Endothelial cell of umbilical vein (primary cell): ENCODE data around the gene RRH.

ENCODE experiments used
- EZH2 ChIP-seq: IDR thresholded peaks from 2 replicates; pipeline ENCODE4 v1.6.1; 2012; ENCODE audit warnings: borderline replicate concordance, low read depth, mild to moderate bottlenecking, moderate library complexity, low read length, inconsistent platforms; ENCODE audit not compliant: severe bottlenecking
- FOS ChIP-seq: IDR thresholded peaks from 2 replicates; pipeline ENCODE4 v1.6.1; 2011; ENCODE audit warnings: mild to moderate bottlenecking, low read length, moderate library complexity, borderline replicate concordance; ENCODE audit not compliant: insufficient read depth
- MYC ChIP-seq: IDR thresholded peaks from one replicate; pipeline ENCODE4 v1.6.1; 2011; ENCODE audit warnings: mild to moderate bottlenecking, low read depth, low read length
- POLR2A ChIP-seq: IDR thresholded peaks from 2 replicates; pipeline ENCODE4 v1.6.1; 2012; ENCODE audit warnings: low read depth, mild to moderate bottlenecking, control low read depth, low read length
- POLR2AphosphoS5 ChIP-seq: IDR thresholded peaks from 2 replicates; pipeline ENCODE4 v1.6.1; 2012; ENCODE audit warnings: low read depth, mild to moderate bottlenecking, control low read depth, low read length, moderate library complexity; ENCODE audit not compliant: insufficient read depth
- TF ChIP-seq, protein P1 (sequence below), 2 donors: IDR thresholded peaks; 1 replicate in 1 of 2; 2 replicates in 1 of 2; pipeline ENCODE4 v1.5.1; 2011; ENCODE audit warnings: low read length in 2 of 2, mild to moderate bottlenecking in 2 of 2, moderate library complexity in 2 of 2, control low read depth in 1 of 2, inconsistent platforms in 1 of 2, low read depth in 1 of 2; ENCODE audit not compliant: insufficient read depth in 1 of 2; ENCODE audit errors: extremely low read depth in 1 of 2

DNA sequence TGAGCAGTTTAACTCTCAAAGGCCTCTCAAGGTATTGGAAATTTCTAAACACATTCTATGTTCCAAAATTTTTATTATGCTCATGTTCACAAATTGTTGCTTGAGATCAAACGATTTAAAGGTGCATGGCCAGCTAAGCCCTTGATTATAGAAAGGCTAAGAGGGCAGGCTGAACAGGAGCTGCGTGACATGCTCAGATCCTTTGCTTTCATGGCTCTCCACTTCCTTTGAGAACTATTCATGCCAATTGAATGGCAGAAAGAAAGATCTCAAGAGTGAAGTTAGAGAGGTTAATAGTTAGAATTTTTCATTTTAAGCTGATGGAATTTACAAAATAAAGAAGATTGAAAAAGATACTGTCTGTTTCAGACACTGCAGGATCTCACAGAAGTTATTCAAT lies 20.7 kb downstream of the RRH start:
- TF ChIP-seq POLR2A (no peak), POLR2AphosphoS5 (no peak), MYC (no peak), EZH2 (no peak), FOS (no peak)
- TF ChIP-seq, protein P1, sequence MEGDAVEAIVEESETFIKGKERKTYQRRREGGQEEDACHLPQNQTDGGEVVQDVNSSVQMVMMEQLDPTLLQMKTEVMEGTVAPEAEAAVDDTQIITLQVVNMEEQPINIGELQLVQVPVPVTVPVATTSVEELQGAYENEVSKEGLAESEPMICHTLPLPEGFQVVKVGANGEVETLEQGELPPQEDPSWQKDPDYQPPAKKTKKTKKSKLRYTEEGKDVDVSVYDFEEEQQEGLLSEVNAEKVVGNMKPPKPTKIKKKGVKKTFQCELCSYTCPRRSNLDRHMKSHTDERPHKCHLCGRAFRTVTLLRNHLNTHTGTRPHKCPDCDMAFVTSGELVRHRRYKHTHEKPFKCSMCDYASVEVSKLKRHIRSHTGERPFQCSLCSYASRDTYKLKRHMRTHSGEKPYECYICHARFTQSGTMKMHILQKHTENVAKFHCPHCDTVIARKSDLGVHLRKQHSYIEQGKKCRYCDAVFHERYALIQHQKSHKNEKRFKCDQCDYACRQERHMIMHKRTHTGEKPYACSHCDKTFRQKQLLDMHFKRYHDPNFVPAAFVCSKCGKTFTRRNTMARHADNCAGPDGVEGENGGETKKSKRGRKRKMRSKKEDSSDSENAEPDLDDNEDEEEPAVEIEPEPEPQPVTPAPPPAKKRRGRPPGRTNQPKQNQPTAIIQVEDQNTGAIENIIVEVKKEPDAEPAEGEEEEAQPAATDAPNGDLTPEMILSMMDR (IDR thresholded peaks at IDR 0.05; ENCODE audit: extremely low read depth in 1 of 2, insufficient read depth in 1 of 2, low read depth in 1 of 2, low read length in 2 of 2): no peak
